ENCODE results near the gene PPP6R2.

PPP6R2 gene

GRCh38 chr22:50473855-50474671, 130.9 kb downstream of the PPP6R2 start:
- H3K4me3 Mint-ChIP-seq: peak overlapping the region; percentile 86
- H3K36me3 Mint-ChIP-seq: peaks cover 12% of the 10 kb centered on the region
- CTCF ChIA-PET: interaction anchor here (0.6 to 3.1 kb wide), 10 partner anchors 9 to 325 kb away, joined by 3 to 14 read pairs (median 4); partner anchors contain the start of genes LMF2 and NCAPH2
- peaks cover 25% of the 10 kb centered on the region for H3K27me3 Mint-ChIP-seq
- peaks cover 62% of the 10 kb centered on the region for H3K4me1 Mint-ChIP-seq
- no peaks in the 10 kb centered on the region for H3K9me3 Mint-ChIP-seq
- peak; percentile 60 for DNase-seq
- H3K27ac Mint-ChIP-seq: peak overlapping the region; percentile 91

- H3K27me3 Mint-ChIP-seq: peaks cover 34% of the 10 kb centered on the region
- peaks cover 57% of the 10 kb centered on the region for H3K4me1 Mint-ChIP-seq
- peak; percentile 92 for DNase-seq
- peak within 1 kb of the TSS; percentile 86 for H3K4me3 Mint-ChIP-seq
- CTCF ChIA-PET: interaction anchor here (1.8 to 3.1 kb wide), 3 partner anchors 18 to 146 kb away, joined by 5 to 14 read pairs (median 5); no protein-coding TSS in a partner anchor
- H3K9me3 Mint-ChIP-seq: no peaks in the 10 kb centered on the region
- H3K27ac Mint-ChIP-seq: peak within 1 kb of the TSS; percentile 91
- peaks cover 12% of the 10 kb centered on the region for H3K36me3 Mint-ChIP-seq
These were observed 131.9 kb downstream of the PPP6R2 start, which contains the start of gene SBF1 for GRCh38 chr22:50474710-50475651. Gene SBF1 (minus strand): TSS chr22:50475035. CDS start chr22:50474840, 195 bp downstream.

GRCh38 chr22:50475652-50476002, 132.5 kb downstream of the PPP6R2 start:
- no peak for DNase-seq
- Mint-ChIP-seq H3K27ac (no peak overlapping the region), H3K4me3 (peak overlapping the region; percentile 55), H3K27me3 (peaks cover 41% of the 10 kb centered on the region), H3K9me3 (no peaks in the 10 kb centered on the region), H3K4me1 (peaks cover 54% of the 10 kb centered on the region), H3K36me3 (peaks cover 12% of the 10 kb centered on the region)
- CTCF ChIA-PET: no interaction called here

GRCh38 chr22:50476868-50477267, 133.7 kb downstream of the PPP6R2 start:
- H3K27ac Mint-ChIP-seq: peak overlapping the region; percentile 43
- CTCF ChIA-PET: no interaction called here

GRCh38 chr22:50477923-50478322, 134.8 kb downstream of the PPP6R2 start:
- CTCF ChIA-PET: no interaction called here
- H3K27ac Mint-ChIP-seq: no peak overlapping the region

More at GRCh38 chr22:50476868-50477267, 133.7 kb downstream of the PPP6R2 start:
- Mint-ChIP-seq H3K4me3 (peak overlapping the region; percentile 55), H3K36me3 (peaks cover 10% of the 10 kb centered on the region), H3K9me3 (no peaks in the 10 kb centered on the region), H3K4me1 (peaks cover 43% of the 10 kb centered on the region), H3K27me3 (peaks cover 47% of the 10 kb centered on the region)
- no peak for DNase-seq

GRCh38 chr22:50479721-50480120, 136.6 kb downstream of the PPP6R2 start:
- peak overlapping the region; percentile 52 for H3K27ac Mint-ChIP-seq
- no peaks in the 10 kb centered on the region for H3K9me3 Mint-ChIP-seq
- peaks cover 21% of the 10 kb centered on the region for H3K4me1 Mint-ChIP-seq
- CTCF ChIA-PET: interaction anchor here (0.9 to 1.3 kb wide), 3 partner anchors 9 to 23 kb away, joined by 3 read pairs; no protein-coding TSS in a partner anchor
- no peak for DNase-seq
- no peaks in the 10 kb centered on the region for H3K36me3 Mint-ChIP-seq
- peaks cover 54% of the 10 kb centered on the region for H3K27me3 Mint-ChIP-seq
- peak overlapping the region; percentile 60 for H3K4me3 Mint-ChIP-seq

More at GRCh38 chr22:50477923-50478322, 134.8 kb downstream of the PPP6R2 start:
- peaks cover 33% of the 10 kb centered on the region for H3K4me1 Mint-ChIP-seq
- H3K4me3 Mint-ChIP-seq: no peak overlapping the region
- H3K27me3 Mint-ChIP-seq: peaks cover 51% of the 10 kb centered on the region
- H3K36me3 Mint-ChIP-seq: peaks cover 5% of the 10 kb centered on the region
- DNase-seq: no peak
- H3K9me3 Mint-ChIP-seq: no peaks in the 10 kb centered on the region

GRCh38 chr22:50481045-50481439, 137.9 kb downstream of the PPP6R2 start:
- Mint-ChIP-seq H3K27me3 (peaks cover 64% of the 10 kb centered on the region), H3K4me1 (peaks cover 18% of the 10 kb centered on the region), H3K36me3 (no peaks in the 10 kb centered on the region), H3K27ac (no peak overlapping the region), H3K9me3 (no peaks in the 10 kb centered on the region), H3K4me3 (peak overlapping the region; percentile 67)
- no peak for DNase-seq
- CTCF ChIA-PET: no interaction called here

GRCh38 chr22:50481440-50482106, 138.4 kb downstream of the PPP6R2 start, which contains the start of gene ADM2:
Gene ADM2 (plus strand): TSS chr22:50481543. CDS start chr22:50481848, 305 bp downstream.
- H3K27ac Mint-ChIP-seq: no peak within 1 kb of the TSS
- H3K9me3 Mint-ChIP-seq: no peaks in the 10 kb centered on the region
- peak; percentile 83 for DNase-seq
- CTCF ChIA-PET: interaction anchor here (1.8 kb wide), 1 partner anchor 16 kb away, joined by 5 read pairs; no protein-coding TSS in a partner anchor
- H3K27me3 Mint-ChIP-seq: peaks cover 68% of the 10 kb centered on the region
- H3K4me3 Mint-ChIP-seq: peak within 1 kb of the TSS; percentile 75
- peaks cover 21% of the 10 kb centered on the region for H3K4me1 Mint-ChIP-seq
- no peaks in the 10 kb centered on the region for H3K36me3 Mint-ChIP-seq

GRCh38 chr22:50482107-50483074, 139.3 kb downstream of the PPP6R2 start:
- CTCF ChIA-PET: interaction anchor here (0.8 to 1.8 kb wide), 2 partner anchors 9 to 16 kb away, joined by 3 to 5 read pairs; no protein-coding TSS in a partner anchor
- Mint-ChIP-seq H3K27ac (no peak overlapping the region), H3K4me3 (peak overlapping the region; percentile 75), H3K9me3 (no peaks in the 10 kb centered on the region), H3K27me3 (peaks cover 68% of the 10 kb centered on the region), H3K4me1 (peaks cover 15% of the 10 kb centered on the region), H3K36me3 (no peaks in the 10 kb centered on the region)
- DNase-seq: no peak

GRCh38 chr22:50483106-50483505, 140.0 kb downstream of the PPP6R2 start:
- Mint-ChIP-seq H3K9me3 (no peaks in the 10 kb centered on the region), H3K27me3 (peaks cover 68% of the 10 kb centered on the region), H3K36me3 (no peaks in the 10 kb centered on the region), H3K27ac (no peak overlapping the region), H3K4me3 (peak overlapping the region; percentile 50), H3K4me1 (peaks cover 15% of the 10 kb centered on the region)
- no peak for DNase-seq
- CTCF ChIA-PET: interaction anchor here (0.8 to 1.8 kb wide), 2 partner anchors 10 to 15 kb away, joined by 3 to 5 read pairs; no protein-coding TSS in a partner anchor

- no peaks in the 10 kb centered on the region for H3K9me3 Mint-ChIP-seq
- H3K27me3 Mint-ChIP-seq: peaks cover 65% of the 10 kb centered on the region
- DNase-seq: no peak
- H3K4me1 Mint-ChIP-seq: peaks cover 15% of the 10 kb centered on the region
- H3K4me3 Mint-ChIP-seq: no peak overlapping the region
- CTCF ChIA-PET: interaction anchor here (0.8 to 1.8 kb wide), 3 partner anchors 10 to 14 kb away, joined by 3 to 5 read pairs (median 4); no protein-coding TSS in a partner anchor
- H3K27ac Mint-ChIP-seq: no peak overlapping the region
- no peaks in the 10 kb centered on the region for H3K36me3 Mint-ChIP-seq
These were observed 140.4 kb downstream of the PPP6R2 start for GRCh38 chr22:50483556-50483955.

GRCh38 chr22:50483977-50484853, 141.1 kb downstream of the PPP6R2 start:
- Mint-ChIP-seq H3K4me1 (peaks cover 15% of the 10 kb centered on the region), H3K9me3 (no peaks in the 10 kb centered on the region), H3K27me3 (peaks cover 59% of the 10 kb centered on the region), H3K36me3 (no peaks in the 10 kb centered on the region), H3K27ac (no peak overlapping the region), H3K4me3 (no peak overlapping the region)
- DNase-seq: no peak
- CTCF ChIA-PET: interaction anchor here (1.0 kb wide), 1 partner anchor 10 kb away, joined by 4 read pairs; no protein-coding TSS in a partner anchor
